Kidney epithelial cell (primary cell): Measurements from ENCODE around the gene NAP1L1. TPM values are rescaled to one million over a fixed set of nuclear protein-coding genes. Genes with fewer than 3 reads are reported as not detected.

Source experiments
- DNase-seq: peaks from one replicate; pipeline ENCODE4 v3.0.0-alpha.2; 2010; ENCODE audit warnings: low read depth
- H3K27me3 ChIP-seq: 2 replicates; pipeline ENCODE4 v1.6.0; 2011; ENCODE audit warnings: low read length; ENCODE audit not compliant: control insufficient read depth, insufficient read depth
- H3K36me3 ChIP-seq: 2 replicates; pipeline ENCODE4 v1.5.1; 2011; ENCODE audit warnings: low read length; ENCODE audit not compliant: control insufficient read depth, insufficient read depth
- H3K4me3 ChIP-seq: 2 replicates; pipeline ENCODE4 v1.5.1; 2011; ENCODE audit warnings: low read depth, mild to moderate bottlenecking, control low read depth, low read length
- total RNA-seq: library from RNA; depleted of rRNA; stranded (reverse); fragments of >200 nt; gene quantifications from 2 replicates; pipeline ENCODE4 v1.2.3, GENCODE V29; 2015
- TF ChIP-seq, protein P1 (sequence below): IDR thresholded peaks from 2 replicates; pipeline ENCODE4 v1.5.1; 2011; ENCODE audit warnings: mild to moderate bottlenecking, moderate library complexity, low read length, control low read depth, inconsistent platforms; ENCODE audit not compliant: insufficient read depth, poor library complexity, severe bottlenecking

Gene NAP1L1
- total RNA-seq, 1 donor from 2014 or later, result 574 TPM

DNA sequence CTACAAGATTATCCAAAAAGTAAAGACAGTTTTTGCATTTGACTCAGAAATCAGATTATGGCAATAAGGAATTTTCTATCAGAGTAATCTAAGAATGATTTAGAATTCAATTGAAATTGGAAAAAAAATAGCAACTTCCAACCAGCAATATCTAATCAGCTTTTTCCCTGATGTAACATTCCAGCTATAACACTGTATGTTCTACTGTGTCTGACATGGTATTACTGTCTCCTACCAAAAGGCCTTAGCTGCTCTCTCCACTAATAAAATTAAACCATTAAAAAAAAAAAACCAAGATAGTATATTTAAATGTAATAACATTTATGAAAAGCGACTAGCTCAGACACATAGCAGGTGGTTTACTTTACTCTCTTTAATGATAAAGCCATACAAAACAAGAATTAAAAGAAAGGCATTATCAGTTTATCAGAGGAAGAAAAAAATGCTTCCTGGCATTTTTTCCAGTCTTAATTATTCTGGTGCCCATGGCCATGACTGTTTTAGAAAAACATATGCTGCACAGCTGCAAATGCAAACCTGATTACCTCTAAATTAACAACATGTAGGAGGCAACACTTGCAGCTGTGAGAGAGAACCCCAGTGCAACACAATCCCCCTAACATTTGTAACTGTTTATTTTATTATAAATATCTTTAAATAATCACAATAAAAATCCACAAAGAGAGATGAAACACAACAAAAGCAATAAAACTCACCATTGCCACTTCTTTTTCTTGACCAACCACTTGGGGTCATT lies 81.7 kb downstream of the NAP1L1 start:
- Histone ChIP-seq H3K36me3 (no peaks in the 10 kb centered on the region), H3K27me3 (no peaks in the 10 kb centered on the region), H3K4me3 (no peak overlapping the region)
- no peak for DNase-seq
- TF ChIP-seq, protein P1, sequence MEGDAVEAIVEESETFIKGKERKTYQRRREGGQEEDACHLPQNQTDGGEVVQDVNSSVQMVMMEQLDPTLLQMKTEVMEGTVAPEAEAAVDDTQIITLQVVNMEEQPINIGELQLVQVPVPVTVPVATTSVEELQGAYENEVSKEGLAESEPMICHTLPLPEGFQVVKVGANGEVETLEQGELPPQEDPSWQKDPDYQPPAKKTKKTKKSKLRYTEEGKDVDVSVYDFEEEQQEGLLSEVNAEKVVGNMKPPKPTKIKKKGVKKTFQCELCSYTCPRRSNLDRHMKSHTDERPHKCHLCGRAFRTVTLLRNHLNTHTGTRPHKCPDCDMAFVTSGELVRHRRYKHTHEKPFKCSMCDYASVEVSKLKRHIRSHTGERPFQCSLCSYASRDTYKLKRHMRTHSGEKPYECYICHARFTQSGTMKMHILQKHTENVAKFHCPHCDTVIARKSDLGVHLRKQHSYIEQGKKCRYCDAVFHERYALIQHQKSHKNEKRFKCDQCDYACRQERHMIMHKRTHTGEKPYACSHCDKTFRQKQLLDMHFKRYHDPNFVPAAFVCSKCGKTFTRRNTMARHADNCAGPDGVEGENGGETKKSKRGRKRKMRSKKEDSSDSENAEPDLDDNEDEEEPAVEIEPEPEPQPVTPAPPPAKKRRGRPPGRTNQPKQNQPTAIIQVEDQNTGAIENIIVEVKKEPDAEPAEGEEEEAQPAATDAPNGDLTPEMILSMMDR, result no peak

- H3K4me3 ChIP-seq, result no peak overlapping the region
- no peak for DNase-seq
- TF ChIP-seq, protein P1, result no peak
- no peaks in the 10 kb centered on the region for H3K36me3 ChIP-seq
- H3K27me3 ChIP-seq, result no peaks in the 10 kb centered on the region
Observed at GRCh38 chr12:75998292-75999063, 86.0 kb downstream of the NAP1L1 start.

DNA sequence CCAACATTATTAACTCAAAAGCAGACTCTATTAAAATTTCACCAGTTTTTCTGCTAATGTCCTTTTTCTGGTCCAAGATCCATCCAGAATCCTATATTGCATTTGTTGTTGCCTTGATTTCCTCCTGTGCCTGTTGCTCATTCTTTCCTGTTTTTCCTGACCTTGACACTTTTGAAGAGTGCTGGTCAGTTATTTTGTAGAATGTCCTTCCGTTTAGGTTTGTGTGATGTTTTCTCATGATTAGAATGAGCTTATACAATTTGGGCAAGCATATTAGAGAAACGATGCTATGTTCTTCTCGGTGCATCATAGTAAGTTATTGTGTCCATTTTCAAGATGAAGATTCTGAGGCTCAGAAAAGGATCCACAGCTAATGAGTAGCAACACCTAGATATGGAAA lies 86.8 kb downstream of the NAP1L1 start:
- DNase-seq, result no peak
- H3K36me3 ChIP-seq, result no peaks in the 10 kb centered on the region
- TF ChIP-seq, protein P1, result no peak
- no peak overlapping the region for H3K4me3 ChIP-seq
- no peaks in the 10 kb centered on the region for H3K27me3 ChIP-seq

GRCh38 chr12:75996861-75997447 lies 87.5 kb downstream of the NAP1L1 start:
- TF ChIP-seq, protein P1, result no peak
- no peaks in the 10 kb centered on the region for H3K27me3 ChIP-seq
- no peak overlapping the region for H3K4me3 ChIP-seq
- no peak for DNase-seq
- no peaks in the 10 kb centered on the region for H3K36me3 ChIP-seq

DNA sequence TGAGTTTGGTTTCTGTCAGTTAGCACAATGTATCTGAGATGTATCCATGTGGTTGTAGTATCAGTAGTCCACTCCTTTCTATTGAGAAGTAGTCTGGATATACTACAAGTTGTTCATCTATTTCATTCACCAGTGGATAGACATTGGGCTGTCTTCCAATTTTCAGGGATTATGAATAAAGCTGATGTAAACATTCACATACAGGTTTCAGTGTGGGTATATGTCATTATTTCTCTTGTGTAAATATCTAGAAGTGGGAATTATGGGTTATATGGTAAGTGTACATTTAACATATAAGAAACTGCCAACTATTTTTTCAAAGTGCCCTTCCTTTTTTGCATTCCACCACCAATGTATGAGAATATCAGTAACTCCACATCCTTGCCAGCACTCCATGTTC lies 88.8 kb downstream of the NAP1L1 start:
- no peaks in the 10 kb centered on the region for H3K27me3 ChIP-seq
- TF ChIP-seq, protein P1, result no peak
- DNase-seq, result no peak
- no peaks in the 10 kb centered on the region for H3K36me3 ChIP-seq
- H3K4me3 ChIP-seq, result no peak overlapping the region
